Stimulated activated CD8-positive, alpha-beta memory T cell treated with anti-CD3 and anti-CD28 coated beads, Interleukin-4, amount 100 ng/mL, for 48 hours (primary cell): Measurements from ENCODE around the gene FBN1.

Source experiments
- DNase-seq: peaks from one replicate; pipeline ENCODE4 v3.0.0-alpha.2; 2020

Gene FBN1

GRCh38 chr15:48578965-48579364 is 66.5 kb downstream of the FBN1 start:
- no peak for DNase-seq

- DNase-seq = no peak
These were observed 68.0 kb downstream of the FBN1 start for GRCh38 chr15:48577469-48577868.

DNA sequence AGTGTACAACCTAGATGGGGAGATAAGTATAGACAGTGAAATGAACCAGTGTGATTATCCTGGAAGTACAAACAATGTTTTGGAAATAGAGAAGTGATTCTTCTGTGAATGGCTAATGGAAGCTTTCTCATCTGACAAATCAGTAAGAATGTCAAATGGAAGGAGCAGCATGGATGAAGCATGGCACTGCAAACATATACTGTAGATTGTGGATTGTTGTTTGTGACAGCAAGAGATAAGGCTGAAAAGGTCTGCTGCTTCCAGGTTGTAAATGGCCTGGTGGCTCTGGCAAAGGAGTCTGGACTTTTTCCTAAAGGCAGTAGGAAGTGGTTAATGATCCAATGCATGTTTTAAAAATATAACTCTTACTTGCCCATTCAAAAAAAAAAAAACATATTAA is 71.3 kb downstream of the FBN1 start:
- DNase-seq = no peak

- DNase-seq = no peak
These were observed 71.7 kb downstream of the FBN1 start for GRCh38 chr15:48573780-48574179.

DNA sequence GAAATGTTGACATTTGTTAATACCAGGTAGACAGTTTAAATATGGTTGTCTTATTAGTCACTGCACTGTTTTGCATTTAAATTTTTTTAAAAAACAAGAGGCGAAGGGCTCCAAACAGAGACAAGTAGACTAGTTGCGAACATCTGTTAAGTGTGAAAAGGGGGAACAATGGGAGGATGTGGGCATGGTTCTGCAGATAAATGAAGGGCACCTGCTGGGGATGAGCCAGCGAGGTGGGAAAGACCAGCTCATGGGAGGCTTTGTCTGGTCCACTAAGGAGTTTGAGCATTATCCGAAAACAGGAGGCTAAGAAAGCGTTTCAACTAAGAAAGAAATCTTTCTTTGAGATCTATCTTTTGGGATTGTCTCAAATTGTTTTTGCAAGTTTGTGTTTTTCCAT is 72.7 kb downstream of the FBN1 start:
- DNase-seq = no peak

DNA sequence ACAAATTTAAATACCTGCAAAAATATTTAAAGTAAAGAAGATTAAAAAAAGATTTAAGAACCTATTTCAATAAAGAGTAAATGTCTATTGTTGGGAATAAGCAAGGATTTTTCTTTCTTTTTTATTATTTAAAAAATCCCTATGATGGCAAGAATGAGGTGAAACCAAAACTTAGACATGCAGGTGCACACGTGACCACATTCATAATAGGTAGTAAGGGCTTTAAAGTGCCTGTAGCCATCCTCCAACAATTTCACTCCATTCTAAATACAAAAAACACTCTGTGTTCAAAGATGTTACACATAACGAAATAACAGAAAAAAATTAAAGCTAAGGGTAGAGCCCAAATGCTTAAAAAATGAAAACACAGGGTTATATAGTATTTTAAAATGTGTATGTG is 74.0 kb downstream of the FBN1 start:
- DNase-seq = no peak

- no peak for DNase-seq
These were observed 74.7 kb downstream of the FBN1 start for GRCh38 chr15:48570822-48571221.

- DNase-seq = no peak
These were observed 75.8 kb downstream of the FBN1 start for GRCh38 chr15:48569591-48570302.

DNA sequence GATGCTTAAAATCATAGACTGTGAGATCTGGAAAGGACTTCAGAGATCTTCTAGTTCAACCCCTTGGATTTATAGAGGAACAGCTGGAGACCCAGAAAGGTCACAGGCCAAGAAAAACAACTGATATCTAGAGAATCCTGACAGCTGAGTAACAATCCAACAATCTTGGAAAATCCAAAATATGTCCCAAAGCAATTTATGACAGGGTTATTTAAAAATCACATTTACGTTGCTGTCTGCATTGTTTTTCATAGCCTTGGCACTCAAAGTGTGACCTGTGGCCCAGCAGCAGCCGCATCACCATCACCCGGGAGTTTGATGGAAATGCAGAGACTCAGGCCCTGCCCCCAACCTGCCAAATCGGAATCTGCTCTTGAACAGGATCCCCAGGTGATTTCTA is 78.8 kb downstream of the FBN1 start:
- no peak for DNase-seq

GRCh38 chr15:48565560-48566482 is 79.7 kb downstream of the FBN1 start:
- DNase-seq = no peak

DNA sequence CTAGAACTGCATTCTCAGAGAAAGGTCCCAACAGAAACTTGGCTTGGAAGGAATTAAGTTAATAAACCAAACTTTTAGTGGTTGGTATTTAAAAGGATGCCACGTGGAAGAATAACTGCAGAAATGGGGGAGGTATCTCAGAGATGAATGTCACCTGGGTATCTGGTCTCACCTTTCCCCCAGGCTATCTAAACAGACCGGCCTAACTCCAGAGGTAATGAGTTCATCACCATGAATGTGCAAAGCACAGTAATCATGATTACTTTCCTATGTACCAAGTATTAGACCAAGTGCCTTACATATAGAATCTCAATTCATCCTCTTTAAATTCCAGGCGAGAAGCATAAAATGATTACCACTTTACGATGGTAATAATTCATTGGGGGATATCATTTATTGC is 80.8 kb downstream of the FBN1 start:
- DNase-seq = no peak

DNA sequence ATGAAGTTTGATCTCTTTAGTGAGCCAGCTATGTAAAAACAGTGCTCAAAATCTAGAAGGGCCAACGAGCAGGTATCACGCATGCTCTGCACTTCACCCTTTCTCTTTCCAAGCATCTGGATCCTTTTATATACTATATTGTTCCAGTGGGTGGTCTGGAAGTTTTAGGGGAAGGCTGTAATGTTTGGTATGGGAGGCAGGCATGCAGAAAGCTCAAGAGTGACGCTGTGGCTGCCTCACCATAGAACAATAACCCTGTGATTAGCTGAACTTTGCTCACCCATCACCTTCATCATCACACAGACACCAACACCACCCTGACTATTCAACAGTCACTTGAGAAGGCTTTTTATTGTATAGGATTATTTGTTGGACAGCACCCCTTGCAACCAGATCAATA is 81.6 kb downstream of the FBN1 start:
- DNase-seq = no peak

DNA sequence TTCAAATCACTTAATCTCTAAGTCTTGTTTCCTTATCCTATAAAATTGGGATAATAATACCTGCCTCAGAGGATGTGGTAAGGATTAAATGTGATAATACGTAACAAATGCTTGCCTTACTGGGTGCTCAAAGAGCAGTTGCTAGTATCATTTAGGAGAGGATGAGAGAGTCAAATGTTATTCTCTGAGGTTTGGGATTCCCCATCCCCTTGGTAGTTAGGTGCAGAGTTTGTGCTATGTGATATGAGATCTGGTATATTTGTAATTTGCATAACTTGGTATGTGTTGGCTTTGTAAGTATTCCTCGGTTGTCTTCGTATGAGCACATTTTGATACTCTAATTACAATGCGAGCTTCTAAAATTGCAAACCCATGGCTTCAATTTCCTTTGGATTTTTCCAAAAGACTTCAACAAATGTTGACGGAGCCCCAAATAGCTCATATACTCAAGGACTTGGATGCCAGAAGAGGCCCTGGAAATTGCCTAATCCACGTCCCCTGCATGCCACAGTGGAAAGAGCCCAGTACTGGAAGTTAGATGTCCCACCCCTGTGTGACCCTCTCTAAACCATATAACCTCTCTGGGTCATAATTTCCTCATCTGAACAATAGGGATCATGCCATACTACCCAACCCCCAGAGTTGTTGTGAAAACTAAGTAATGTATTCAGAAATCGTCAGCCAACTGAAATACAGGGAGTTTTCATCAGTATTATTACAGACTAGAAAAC is 85.0 kb downstream of the FBN1 start:
- no peak for DNase-seq

- DNase-seq = no peak
These were observed 86.2 kb downstream of the FBN1 start for GRCh38 chr15:48559285-48559684.

- DNase-seq = no peak
These were observed 87.3 kb downstream of the FBN1 start for GRCh38 chr15:48558226-48558625.

- DNase-seq = no peak
These were observed 88.2 kb downstream of the FBN1 start for GRCh38 chr15:48557335-48557734.

- no peak for DNase-seq
These were observed 89.2 kb downstream of the FBN1 start for GRCh38 chr15:48556159-48556897.

GRCh38 chr15:48555241-48555881 is 90.1 kb downstream of the FBN1 start:
- DNase-seq = no peak

DNA sequence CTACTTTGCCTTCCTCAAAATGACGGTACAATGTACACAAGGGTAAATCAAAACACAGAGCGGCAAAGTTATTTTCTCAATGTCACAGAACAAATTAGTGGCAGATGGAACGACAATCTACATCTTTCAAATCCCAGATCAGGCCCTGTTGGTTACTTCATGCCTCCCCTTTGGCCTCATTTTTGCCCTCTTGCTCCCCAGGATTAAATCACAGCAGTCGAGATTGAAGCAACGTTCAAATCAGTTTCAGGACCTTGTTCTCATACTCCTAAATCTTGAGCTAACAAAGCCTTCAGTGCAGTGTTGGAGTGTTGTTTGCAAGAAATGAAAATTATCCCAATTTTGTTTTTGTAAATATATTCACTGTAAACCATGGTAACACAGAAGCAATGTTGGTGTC is 91.4 kb downstream of the FBN1 start:
- no peak for DNase-seq

DNA sequence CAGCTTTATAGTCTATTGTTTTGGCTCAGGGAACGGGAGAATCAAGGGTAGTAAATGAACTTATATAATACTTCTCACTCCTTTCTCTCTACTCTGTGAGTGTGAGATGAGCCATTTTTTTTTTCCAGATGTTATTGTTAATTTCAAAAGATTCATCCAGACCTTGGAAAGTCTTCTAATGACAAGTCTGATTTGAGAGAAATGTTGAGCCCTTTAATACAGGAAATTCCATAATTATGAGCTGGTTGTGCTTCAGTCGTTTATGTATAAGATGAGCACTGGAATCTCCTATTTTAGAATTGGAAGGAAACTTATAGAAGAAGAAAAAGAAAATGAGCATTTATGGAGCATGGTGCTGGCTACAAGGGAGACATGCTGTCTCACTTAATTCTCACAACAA is 92.0 kb downstream of the FBN1 start:
- DNase-seq = no peak

GRCh38 chr15:48550822-48551525 is 94.5 kb downstream of the FBN1 start:
- DNase-seq = no peak

DNA sequence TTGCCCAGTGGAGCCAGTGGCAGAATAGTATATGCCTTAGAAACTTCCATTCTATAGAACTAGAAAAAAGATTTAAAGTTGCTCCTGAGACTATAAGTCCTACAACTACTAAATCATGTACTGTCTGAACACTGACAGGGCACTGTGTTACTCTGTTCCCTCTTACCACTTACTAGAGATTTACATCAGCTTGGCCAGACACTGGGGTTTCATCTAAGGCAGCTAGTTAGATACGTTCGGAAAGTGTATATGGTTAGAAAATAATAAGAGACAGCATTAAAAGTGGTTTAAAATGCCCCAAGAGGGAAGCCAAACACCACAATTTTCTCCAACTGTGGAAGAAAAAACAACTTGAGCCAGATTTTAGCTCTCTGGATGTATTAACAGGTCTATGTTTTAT is 97.1 kb downstream of the FBN1 start:
- DNase-seq = no peak
